GM12878 (cell line): ENCODE results near the gene RPS3. TPM values are rescaled to one million over a fixed set of nuclear protein-coding genes. Genes with fewer than 3 reads are reported as not detected.
A peak's percentile ranks its signal among the peaks of the same experiment; 100 is the strongest.

Experiments
- DPF2 ChIP-seq: fragments of 450-650 bp; IDR thresholded peaks from 2 replicates; pipeline ENCODE4 v1.6.1; 2017; ENCODE audit warnings: mild to moderate bottlenecking
- E4F1 ChIP-seq: fragments of 450-650 bp; IDR thresholded peaks from 2 replicates; pipeline ENCODE4 v1.6.1; 2018; ENCODE audit warnings: borderline replicate concordance, mild to moderate bottlenecking; ENCODE audit not compliant: partially characterized antibody
- GABPA ChIP-seq: IDR thresholded peaks from 2 replicates; pipeline ENCODE4 v1.6.1; 2014; ENCODE audit warnings: antibody characterized with exemption, low read depth, mild to moderate bottlenecking, inconsistent platforms
- HDAC2 ChIP-seq: fragments of 200-600 bp; sonication (generic); IDR thresholded peaks from 2 replicates; pipeline ENCODE4 v1.6.1; 2017
- JUNB ChIP-seq: IDR thresholded peaks from 2 replicates; pipeline ENCODE4 v1.6.1; 2016; ENCODE audit warnings: antibody characterized with exemption, mild to moderate bottlenecking
- MTA3 ChIP-seq: IDR thresholded peaks from 2 replicates; pipeline ENCODE4 v1.6.1; 2012; ENCODE audit warnings: low read length, inconsistent platforms, borderline replicate concordance
- MXI1 ChIP-seq: fragments of 150-350 bp; IDR thresholded peaks from 2 replicates; pipeline ENCODE4 v1.6.1; 2011; ENCODE audit warnings: low read depth, mild to moderate bottlenecking, inconsistent platforms, low read length, improper control_type of control experiment
- NR2C1 ChIP-seq: fragments of 450-650 bp; IDR thresholded peaks from 2 replicates; pipeline ENCODE4 v1.6.1; 2017; ENCODE audit warnings: antibody characterized with exemption, mild to moderate bottlenecking, moderate library complexity
- NRF1 ChIP-seq: conservative IDR thresholded peaks from 2 replicates; pipeline ENCODE4 v1.6.1; 2011; ENCODE audit warnings: mild to moderate bottlenecking, low read depth, low read length, improper control_type of control experiment
- SKIL ChIP-seq: fragments of 450-650 bp; IDR thresholded peaks from 2 replicates; pipeline ENCODE4 v1.6.1; 2017; ENCODE audit warnings: mild to moderate bottlenecking, low read depth, inconsistent platforms; ENCODE audit not compliant: poor library complexity, severe bottlenecking
- ZBTB4 ChIP-seq: fragments of 450-650 bp; formaldehyde crosslinking; IDR thresholded peaks from 2 replicates; pipeline ENCODE4 v1.4.0; 2022; ENCODE audit warnings: mild to moderate bottlenecking, moderate library complexity
- polyA plus RNA-seq, 11 experiments: library from polyadenylated mRNA; depleted of rRNA in 4 of 11; unstranded in 6 of 11; stranded (reverse) in 5 of 11; fragments of >200 nt; fragmentation: Nextera tagmentation in 4 of 11; fragmentation: Illumina TruSeq in 1 of 11; extraction: Ambion mirVana in 4 of 11; extraction: Trizol in 1 of 11; gene quantifications; 1 replicate in 1 of 11; 2 replicates in 10 of 11; pipeline versions ENCODE4 v1.2.1 to v1.2.3, GENCODE V29; 2011 to 2016; ENCODE audit warnings: inconsistent platforms in 2 of 11, missing spikeins in 2 of 11, low read depth in 1 of 11
- total RNA-seq, 4 experiments: library from RNA; depleted of rRNA in 3 of 4; stranded (reverse); fragments of >200 nt in 3 of 4; fragmentation: Illumina TruSeq in 1 of 4; extraction: Trizol in 1 of 4; gene quantifications; 2 replicates each; pipeline versions ENCODE4 v1.2.1 to v1.2.3, GENCODE V29; 2013 to 2021
- TF ChIP-seq, protein P1 (sequence below): fragments of 450-650 bp; IDR thresholded peaks from 2 replicates; pipeline ENCODE4 v1.6.1; 2017; ENCODE audit warnings: mild to moderate bottlenecking, moderate library complexity
- TF ChIP-seq, protein P2 (sequence below): fragments of 450-650 bp; IDR thresholded peaks from 2 replicates; pipeline ENCODE4 v1.6.1; 2016; ENCODE audit warnings: mild to moderate bottlenecking

RPS3 gene
- total and polyA plus RNA-seq, 10 of the 15 experiments (the other 5 are each of a cell fraction or from before 2014, with no cell fraction given) = 2,127 to 9,556 (median 4,327) TPM

- TF ChIP-seq ZBTB4 (CRISPR knock-in tag) = no peak
- TF ChIP-seq MXI1 = peak; percentile 56
- TF ChIP-seq, protein P1, sequence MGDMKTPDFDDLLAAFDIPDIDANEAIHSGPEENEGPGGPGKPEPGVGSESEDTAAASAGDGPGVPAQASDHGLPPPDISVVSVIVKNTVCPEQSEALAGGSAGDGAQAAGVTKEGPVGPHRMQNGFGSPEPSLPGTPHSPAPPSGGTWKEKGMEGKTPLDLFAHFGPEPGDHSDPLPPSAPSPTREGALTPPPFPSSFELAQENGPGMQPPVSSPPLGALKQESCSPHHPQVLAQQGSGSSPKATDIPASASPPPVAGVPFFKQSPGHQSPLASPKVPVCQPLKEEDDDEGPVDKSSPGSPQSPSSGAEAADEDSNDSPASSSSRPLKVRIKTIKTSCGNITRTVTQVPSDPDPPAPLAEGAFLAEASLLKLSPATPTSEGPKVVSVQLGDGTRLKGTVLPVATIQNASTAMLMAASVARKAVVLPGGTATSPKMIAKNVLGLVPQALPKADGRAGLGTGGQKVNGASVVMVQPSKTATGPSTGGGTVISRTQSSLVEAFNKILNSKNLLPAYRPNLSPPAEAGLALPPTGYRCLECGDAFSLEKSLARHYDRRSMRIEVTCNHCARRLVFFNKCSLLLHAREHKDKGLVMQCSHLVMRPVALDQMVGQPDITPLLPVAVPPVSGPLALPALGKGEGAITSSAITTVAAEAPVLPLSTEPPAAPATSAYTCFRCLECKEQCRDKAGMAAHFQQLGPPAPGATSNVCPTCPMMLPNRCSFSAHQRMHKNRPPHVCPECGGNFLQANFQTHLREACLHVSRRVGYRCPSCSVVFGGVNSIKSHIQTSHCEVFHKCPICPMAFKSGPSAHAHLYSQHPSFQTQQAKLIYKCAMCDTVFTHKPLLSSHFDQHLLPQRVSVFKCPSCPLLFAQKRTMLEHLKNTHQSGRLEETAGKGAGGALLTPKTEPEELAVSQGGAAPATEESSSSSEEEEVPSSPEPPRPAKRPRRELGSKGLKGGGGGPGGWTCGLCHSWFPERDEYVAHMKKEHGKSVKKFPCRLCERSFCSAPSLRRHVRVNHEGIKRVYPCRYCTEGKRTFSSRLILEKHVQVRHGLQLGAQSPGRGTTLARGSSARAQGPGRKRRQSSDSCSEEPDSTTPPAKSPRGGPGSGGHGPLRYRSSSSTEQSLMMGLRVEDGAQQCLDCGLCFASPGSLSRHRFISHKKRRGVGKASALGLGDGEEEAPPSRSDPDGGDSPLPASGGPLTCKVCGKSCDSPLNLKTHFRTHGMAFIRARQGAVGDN = no peak
- TF ChIP-seq SKIL = no peak
- no peak for TF ChIP-seq MTA3
- peak; percentile 16 for TF ChIP-seq DPF2
- TF ChIP-seq HDAC2 = no peak
- TF ChIP-seq JUNB = no peak
- TF ChIP-seq NR2C1 = no peak
- TF ChIP-seq, protein P2, sequence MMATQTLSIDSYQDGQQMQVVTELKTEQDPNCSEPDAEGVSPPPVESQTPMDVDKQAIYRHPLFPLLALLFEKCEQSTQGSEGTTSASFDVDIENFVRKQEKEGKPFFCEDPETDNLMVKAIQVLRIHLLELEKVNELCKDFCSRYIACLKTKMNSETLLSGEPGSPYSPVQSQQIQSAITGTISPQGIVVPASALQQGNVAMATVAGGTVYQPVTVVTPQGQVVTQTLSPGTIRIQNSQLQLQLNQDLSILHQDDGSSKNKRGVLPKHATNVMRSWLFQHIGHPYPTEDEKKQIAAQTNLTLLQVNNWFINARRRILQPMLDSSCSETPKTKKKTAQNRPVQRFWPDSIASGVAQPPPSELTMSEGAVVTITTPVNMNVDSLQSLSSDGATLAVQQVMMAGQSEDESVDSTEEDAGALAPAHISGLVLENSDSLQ = 0 out of 2 replicates have a peak, but pooled peaks have one; percentile 5
- no peak for TF ChIP-seq E4F1
- no peak for TF ChIP-seq NRF1
- no peak for TF ChIP-seq GABPA
Observed at GRCh38 chr11:75351791-75352587, 47.3 kb upstream of the RPS3 start (continued).
